Measurements from ENCODE around the gene LRP1.

Gene LRP1

DNA sequence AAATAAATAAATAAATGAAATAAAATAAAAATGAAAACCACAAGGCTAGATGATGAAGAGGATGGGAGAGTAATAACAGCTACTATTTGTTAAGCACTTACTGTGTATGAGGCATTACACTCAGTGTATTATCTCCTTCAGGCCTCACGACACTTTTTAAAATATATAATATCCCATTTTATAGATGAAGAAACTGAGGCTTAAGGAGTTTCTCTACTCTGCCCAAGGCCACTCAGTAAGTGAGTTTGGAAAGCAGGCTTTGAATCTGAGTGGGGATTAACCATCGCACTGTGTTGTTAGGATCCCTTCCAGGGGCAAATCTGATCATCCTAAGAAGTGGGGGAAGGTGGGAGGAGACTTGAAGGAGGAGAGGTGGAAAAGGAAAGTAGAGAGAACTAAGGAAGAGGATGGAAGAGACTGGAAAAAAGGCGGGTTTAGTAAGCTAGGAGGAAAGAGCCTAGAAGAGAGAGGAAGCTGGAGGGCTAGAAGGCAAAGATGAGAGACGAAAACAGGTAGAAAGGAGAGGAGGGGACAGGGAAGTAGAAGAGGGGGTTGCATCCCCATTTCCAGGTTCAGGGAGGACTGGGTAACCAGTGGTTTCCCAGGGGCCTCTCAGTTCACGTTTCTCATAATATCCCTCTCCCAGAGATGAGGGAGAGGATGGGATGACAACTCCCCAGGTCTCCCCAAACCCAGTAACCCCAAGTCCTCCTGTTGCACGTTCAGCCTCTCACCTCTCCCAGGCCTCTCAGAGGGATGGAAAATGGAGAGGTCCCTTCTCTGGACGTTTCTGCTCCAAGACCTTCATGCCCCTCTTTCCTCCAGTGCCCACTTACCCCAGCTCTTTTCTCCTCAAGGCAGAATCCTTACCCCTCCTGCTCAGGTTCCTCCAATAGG, 18.8 kb upstream of the LRP1 start:
- TF ChIP-seq CTCF (IDR thresholded peaks at IDR 0.05; ENCODE audit: low read depth, low read length): no peak
- H3K4me3 ChIP-seq (ENCODE audit: low read depth, low read length): peak overlapping the region; percentile 81

DNA sequence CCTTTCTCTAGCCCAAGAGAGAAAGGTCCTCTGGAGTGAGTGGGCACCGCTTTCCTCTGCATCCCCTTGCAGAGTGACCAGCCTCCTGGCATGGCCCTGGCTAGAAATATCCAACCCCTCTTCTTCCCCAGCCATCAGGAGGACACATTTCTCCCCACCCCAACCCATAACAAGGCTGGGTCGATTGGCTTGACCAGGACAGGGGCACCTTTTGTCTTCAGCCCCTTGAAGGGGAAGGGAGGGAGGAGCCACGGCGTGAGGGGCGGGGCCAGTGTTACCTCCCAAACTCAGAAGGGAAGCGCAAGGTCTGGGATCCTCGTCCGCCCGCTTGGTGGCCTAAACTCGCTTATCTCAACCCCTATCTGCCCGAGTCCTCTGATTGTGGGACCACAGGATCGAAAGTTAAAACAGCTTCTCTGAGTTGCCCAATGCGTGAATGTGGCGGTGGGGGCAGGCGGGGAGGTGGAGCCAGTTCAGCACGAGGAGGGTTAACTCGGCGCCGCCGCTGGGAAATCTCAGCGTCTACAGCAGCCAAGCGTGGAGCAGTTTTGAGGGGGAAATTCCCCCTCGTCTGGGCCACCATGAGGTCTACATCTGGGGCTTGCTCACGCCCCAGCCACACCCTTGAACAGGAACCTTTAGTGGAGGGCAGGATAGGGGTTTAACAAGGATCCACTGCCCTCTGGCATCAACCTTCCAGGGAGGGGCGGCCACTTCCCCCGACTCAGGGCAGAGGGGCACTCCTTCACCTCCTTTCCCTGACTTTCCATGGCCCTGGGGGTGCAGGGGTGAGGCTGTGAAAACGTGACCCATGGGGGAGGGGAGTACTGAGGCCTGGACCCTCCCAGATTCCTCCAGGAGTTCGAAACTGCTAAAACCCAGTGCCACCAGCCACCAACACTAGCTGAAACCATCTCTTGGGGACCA, 17.9 kb upstream of the LRP1 start:
- H3K4me3 ChIP-seq (ENCODE audit: low read depth, low read length): peak overlapping the region; percentile 81
- no peak for TF ChIP-seq CTCF (IDR thresholded peaks at IDR 0.05; ENCODE audit: low read depth, low read length)

DNA sequence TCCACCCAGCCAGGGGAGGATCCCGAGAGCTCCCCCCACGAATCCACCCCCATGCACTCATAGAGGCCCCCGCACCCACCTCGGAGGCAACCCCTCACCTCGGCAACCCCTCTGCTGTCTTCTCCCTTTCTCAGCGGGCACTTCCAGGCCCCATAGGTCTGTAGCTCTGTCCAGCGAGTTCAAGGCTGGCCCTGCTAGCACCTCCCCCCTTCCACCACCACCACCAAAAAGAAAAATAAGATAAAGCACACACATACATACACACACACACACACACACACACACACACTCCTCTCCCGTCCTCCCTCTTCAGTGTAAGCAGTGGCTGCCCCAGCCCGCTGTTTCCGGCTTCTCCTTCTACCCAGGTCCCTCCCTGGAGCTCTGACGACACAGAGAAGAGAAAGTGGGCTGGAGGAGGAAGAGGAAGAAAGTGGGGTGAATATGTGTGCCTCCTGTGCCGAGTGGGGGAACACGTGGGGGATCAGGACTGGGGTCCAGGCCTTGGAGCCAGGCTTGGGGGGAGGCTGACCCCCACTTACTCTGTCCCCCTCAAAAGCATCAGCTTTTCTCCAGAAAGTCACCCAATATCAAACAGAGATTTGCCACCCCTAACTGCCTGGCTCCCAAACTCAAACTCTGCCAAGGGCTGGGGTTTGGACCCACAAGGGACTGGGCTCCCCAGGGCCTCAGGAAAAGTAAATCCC, 17.1 kb upstream of the LRP1 start, which contains the start of gene STAT6:
TSS of gene STAT6 (minus strand) at position 332 of the 704 bp plus-strand sequence. CDS start 3,084 bp downstream, outside the sequence.
- H3K4me3 ChIP-seq (ENCODE audit: low read depth, low read length): peak within 1 kb of the TSS; percentile 81
- TF ChIP-seq CTCF (IDR thresholded peaks at IDR 0.05; ENCODE audit: low read depth, low read length): no peak

DNA sequence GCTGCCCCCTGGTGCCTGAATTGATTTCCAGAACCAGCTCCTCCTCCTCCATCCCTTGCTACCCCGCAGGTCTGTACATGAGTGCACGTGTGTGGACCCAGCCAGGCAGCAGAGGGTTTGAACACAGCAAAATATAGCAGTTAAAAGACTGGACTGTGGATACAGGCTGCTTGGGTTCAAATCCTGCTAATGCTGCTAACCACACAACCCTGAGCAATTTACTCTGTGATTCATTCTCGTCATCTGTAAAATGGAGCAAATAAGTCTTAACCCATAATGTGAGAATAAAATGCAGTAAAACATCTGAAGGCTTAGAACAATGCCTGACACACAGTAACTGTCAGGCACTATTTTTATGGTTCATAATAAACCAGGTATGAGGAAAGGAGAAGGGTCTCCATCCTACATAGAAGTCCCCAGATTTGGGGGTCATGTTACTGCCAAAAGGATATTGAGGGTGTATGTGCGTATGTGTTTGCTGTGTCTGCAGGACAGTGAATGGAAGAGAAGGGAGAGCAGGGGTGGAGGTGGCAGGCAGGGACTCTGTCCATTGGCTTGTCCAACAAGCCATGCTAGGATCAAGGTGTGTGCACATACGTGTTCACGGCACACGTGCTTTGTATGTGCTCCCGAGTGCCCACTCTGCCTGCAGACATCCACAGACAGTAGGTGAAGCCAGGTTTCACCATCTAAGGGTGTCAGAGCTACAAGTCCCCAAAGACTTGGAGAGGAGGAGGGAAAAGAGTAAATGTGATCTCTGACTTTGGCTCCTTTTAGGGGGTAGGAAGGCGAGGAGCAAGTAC, 15.6 kb upstream of the LRP1 start:
- H3K4me3 ChIP-seq (ENCODE audit: low read depth, low read length): peak overlapping the region; percentile 81; the same call in 1 of the 2 replicates
- TF ChIP-seq CTCF (IDR thresholded peaks at IDR 0.05; ENCODE audit: low read depth, low read length): no peak

- TF ChIP-seq CTCF (IDR thresholded peaks at IDR 0.05; ENCODE audit: low read depth, low read length): no peak
- no peak overlapping the region for H3K4me3 ChIP-seq (ENCODE audit: low read depth, low read length)
Observed at GRCh38 chr12:57116580-57117281, 11.6 kb upstream of the LRP1 start.
